Muscle of leg (tissue), 16 donors: ENCODE results near the gene TGFB1I1. TPM values are rescaled to one million over a fixed set of nuclear protein-coding genes. Genes with fewer than 3 reads are reported as not detected.

ENCODE experiments used
- DNase-seq: peaks from one replicate; pipeline ENCODE4 v3.0.0; 2013
- H3K27ac ChIP-seq: one replicate; pipeline ENCODE4 v1.5.1; 2013; ENCODE audit warnings: mild to moderate bottlenecking, low read length, control low read depth
- H3K27me3 ChIP-seq: one replicate; pipeline ENCODE4 v1.6.1; 2013; ENCODE audit warnings: low read length; ENCODE audit not compliant: control insufficient read depth, insufficient read depth
- H3K36me3 ChIP-seq: one replicate; pipeline ENCODE4 v1.6.1; 2013; ENCODE audit warnings: low read length; ENCODE audit not compliant: control insufficient read depth, insufficient read depth
- H3K4me1 ChIP-seq: one replicate; pipeline ENCODE4 v1.6.1; 2013; ENCODE audit warnings: low read length; ENCODE audit not compliant: control insufficient read depth, insufficient read depth
- H3K4me3 ChIP-seq: one replicate; pipeline ENCODE4 v1.5.1; 2013; ENCODE audit warnings: low read length, control low read depth
- H3K9me3 ChIP-seq: replicated peaks from 2 replicates; pipeline ENCODE4 v1.6.1; 2013; ENCODE audit warnings: low read depth, low read length; ENCODE audit not compliant: control insufficient read depth
- WGBS: methylation state at CpG from one replicate; pipeline ENCODE4 v1.1.5; 2013; ENCODE audit warnings: missing lambda C conversion rate; ENCODE audit not compliant: insufficient coverage; 5-methylcytosine and 5-hydroxymethylcytosine counted together
- long read RNA-seq, 11 donors: transcript quantifications; one replicate each; lab custom pipeline, GENCODE V29; 2026
- polyA plus RNA-seq, 8 donors: library from polyadenylated mRNA; unstranded; fragments of 120-200 nt; gene quantifications; one replicate each; pipeline versions ENCODE4 v1.2.1 to v1.2.3, GENCODE V29; 2013; ENCODE audit warnings: inconsistent platforms in 1 of 8, low replicate concordance in 1 of 8; ENCODE audit not compliant: insufficient read length in 8 of 8, insufficient read depth in 1 of 8
- total RNA-seq: library from RNA; stranded (reverse); fragments of 120-200 nt; gene quantifications from one replicate; pipeline ENCODE4 v1.2.4, GENCODE V29; 2013

TGFB1I1 gene
- total RNA-seq (29.9 TPM), polyA plus RNA-seq (100 to 1,000 TPM in 1 of 8 donors, 10 to 100 TPM in 7; 67.1 to 127 (median 86.0) TPM)
- long read RNA-seq, donor 1, transcript TGFB1I1-203 (11 exons, 1,898 nt): major isoform, 18 of 34 reads
- long read RNA-seq, donor 1, partial matches to known transcripts: 10 of 34 reads
- long read RNA-seq, donor 1, other reads (novel, unspliced or antisense): 0 of 34 reads
- long read RNA-seq, donor 2, partial matches to known transcripts: 0 of 2 reads
- long read RNA-seq, donor 2, other reads (novel, unspliced or antisense): 0 of 2 reads
- long read RNA-seq, donor 3, transcript TGFB1I1-214 (10 exons, 1,770 nt): minor isoform, 8 of 59 reads
- long read RNA-seq, donor 3, transcript TGFB1I1-203 (11 exons, 1,898 nt): major isoform, 34 of 59 reads
- long read RNA-seq, donor 3, partial matches to known transcripts: 16 of 59 reads
- long read RNA-seq, donor 3, other reads (novel, unspliced or antisense): 0 of 59 reads
- long read RNA-seq, donor 4, transcript TGFB1I1-203 (11 exons, 1,898 nt): major isoform, 12 of 18 reads
- long read RNA-seq, donor 4, partial matches to known transcripts: 0 of 18 reads
- long read RNA-seq, donor 4, other reads (novel, unspliced or antisense): 0 of 18 reads
- long read RNA-seq, donor 5, transcript TGFB1I1-203 (11 exons, 1,898 nt): major isoform, 32 of 59 reads
- long read RNA-seq, donor 5, transcript TGFB1I1-214 (10 exons, 1,770 nt): minor isoform, 6 of 59 reads
- long read RNA-seq, donor 5, partial matches to known transcripts: 18 of 59 reads
- long read RNA-seq, donor 5, other reads (novel, unspliced or antisense): 0 of 59 reads
- long read RNA-seq, donor 6, transcript TGFB1I1-203 (11 exons, 1,898 nt): major isoform, 25 of 52 reads
- long read RNA-seq, donor 6, partial matches to known transcripts: 19 of 52 reads
- long read RNA-seq, donor 6, other reads (novel, unspliced or antisense): 0 of 52 reads
- long read RNA-seq, donor 7, transcript TGFB1I1-203 (11 exons, 1,898 nt): major isoform, 10 of 35 reads
- long read RNA-seq, donor 7, partial matches to known transcripts: 21 of 35 reads
- long read RNA-seq, donor 7, other reads (novel, unspliced or antisense): 0 of 35 reads
- long read RNA-seq, donor 8, transcript TGFB1I1-203 (11 exons, 1,898 nt): major isoform, 24 of 55 reads
- long read RNA-seq, donor 8, partial matches to known transcripts: 26 of 55 reads
- long read RNA-seq, donor 8, other reads (novel, unspliced or antisense): 0 of 55 reads
- long read RNA-seq, donor 9, transcript TGFB1I1-214 (10 exons, 1,770 nt): minor isoform, 8 of 25 reads
- long read RNA-seq, donor 9, transcript TGFB1I1-203 (11 exons, 1,898 nt): major isoform, 15 of 25 reads
- long read RNA-seq, donor 9, partial matches to known transcripts: 0 of 25 reads
- long read RNA-seq, donor 9, other reads (novel, unspliced or antisense): 0 of 25 reads
- long read RNA-seq, donor 10, transcript TGFB1I1-203 (11 exons, 1,898 nt): major isoform, 21 of 33 reads
- long read RNA-seq, donor 10, transcript TGFB1I1-214 (10 exons, 1,770 nt): minor isoform, 11 of 33 reads
- long read RNA-seq, donor 10, partial matches to known transcripts: 0 of 33 reads
- long read RNA-seq, donor 10, other reads (novel, unspliced or antisense): 0 of 33 reads
- long read RNA-seq, donor 11, transcript TGFB1I1-203 (11 exons, 1,898 nt): major isoform, 25 of 46 reads
- long read RNA-seq, donor 11, transcript TGFB1I1-214 (10 exons, 1,770 nt): minor isoform, 5 of 46 reads
- long read RNA-seq, donor 11, partial matches to known transcripts: 11 of 46 reads
- long read RNA-seq, donor 11, other reads (novel, unspliced or antisense): 0 of 46 reads

- peak; percentile 92 for DNase-seq
- WGBS: under 1% methylated on average over 43 of the region's 63 CpGs
- peak within 1 kb of the TSS; percentile 94 for H3K27ac ChIP-seq
- no peaks in the 10 kb centered on the region for H3K27me3 ChIP-seq
- H3K4me3 ChIP-seq: peak within 1 kb of the TSS; percentile 88
- H3K4me1 ChIP-seq: peaks cover 44% of the 10 kb centered on the region
- no peaks in the 10 kb centered on the region for H3K9me3 ChIP-seq
- peaks cover 40% of the 10 kb centered on the region for H3K36me3 ChIP-seq
Observed at GRCh38 chr16:31471875-31472708, at the start of gene TGFB1I1. TGFB1I1 (plus strand) TSS chr16:31472152; CDS start chr16:31472189, 37 bp downstream.

GRCh38 chr16:31423241-31423640 lies 48.7 kb upstream of the TGFB1I1 start:
- DNase-seq: no peak
- no peaks in the 10 kb centered on the region for H3K9me3 ChIP-seq
- peaks cover 6% of the 10 kb centered on the region for H3K36me3 ChIP-seq
- no CpG with 5 or more reads among the region's 3 CpGs for WGBS
- no peak overlapping the region for H3K27ac ChIP-seq
- H3K4me1 ChIP-seq: peaks cover 10% of the 10 kb centered on the region
- no peak overlapping the region for H3K4me3 ChIP-seq
- peaks cover 7% of the 10 kb centered on the region for H3K27me3 ChIP-seq

GRCh38 chr16:31423801-31424200 lies 48.2 kb upstream of the TGFB1I1 start:
- H3K4me1 ChIP-seq: peaks cover 13% of the 10 kb centered on the region
- H3K27ac ChIP-seq: no peak overlapping the region
- DNase-seq: no peak
- peaks cover 6% of the 10 kb centered on the region for H3K36me3 ChIP-seq
- WGBS: 56% methylated on average over 5 of the region's 12 CpGs
- no peak overlapping the region for H3K4me3 ChIP-seq
- H3K9me3 ChIP-seq: no peaks in the 10 kb centered on the region
- H3K27me3 ChIP-seq: peaks cover 8% of the 10 kb centered on the region

GRCh38 chr16:31427441-31428278 lies 44.3 kb upstream of the TGFB1I1 start:
- Histone ChIP-seq H3K4me1 (peaks cover 24% of the 10 kb centered on the region), H3K36me3 (peaks cover 6% of the 10 kb centered on the region), H3K4me3 (peak overlapping the region; percentile 47), H3K27me3 (peaks cover 8% of the 10 kb centered on the region), H3K27ac (peak overlapping the region; percentile 88), H3K9me3 (no peaks in the 10 kb centered on the region)
- DNase-seq: peak; percentile 73
- WGBS: 20% methylated on average over 49 of the region's 83 CpGs

GRCh38 chr16:31428279-31428597 lies 43.7 kb upstream of the TGFB1I1 start, which contains the start of gene COX6A2:
COX6A2 (minus strand) TSS chr16:31428360; CDS start chr16:31428325, 35 bp downstream.
- peaks cover 6% of the 10 kb centered on the region for H3K36me3 ChIP-seq
- peak within 1 kb of the TSS; percentile 47 for H3K4me3 ChIP-seq
- H3K4me1 ChIP-seq: peaks cover 24% of the 10 kb centered on the region
- WGBS: 20% methylated on average over 3 of the region's 7 CpGs
- peaks cover 8% of the 10 kb centered on the region for H3K27me3 ChIP-seq
- DNase-seq: peak; percentile 78
- H3K9me3 ChIP-seq: no peaks in the 10 kb centered on the region
- peak within 1 kb of the TSS; percentile 88 for H3K27ac ChIP-seq

- no CpG with 5 or more reads among the region's 7 CpGs for WGBS
- peak; percentile 19 for DNase-seq
- H3K9me3 ChIP-seq: no peaks in the 10 kb centered on the region
- H3K4me3 ChIP-seq: no peak overlapping the region
- peaks cover 8% of the 10 kb centered on the region for H3K27me3 ChIP-seq
- H3K36me3 ChIP-seq: peaks cover 6% of the 10 kb centered on the region
- peak overlapping the region; percentile 88 for H3K27ac ChIP-seq
- H3K4me1 ChIP-seq: peaks cover 24% of the 10 kb centered on the region
Observed at GRCh38 chr16:31428638-31429247, 43.2 kb upstream of the TGFB1I1 start.

GRCh38 chr16:31429314-31429713 lies 42.6 kb upstream of the TGFB1I1 start:
- Histone ChIP-seq H3K9me3 (no peaks in the 10 kb centered on the region), H3K4me3 (no peak overlapping the region), H3K27ac (peak overlapping the region; percentile 88), H3K4me1 (peaks cover 24% of the 10 kb centered on the region), H3K36me3 (peaks cover 6% of the 10 kb centered on the region), H3K27me3 (peaks cover 8% of the 10 kb centered on the region)
- peak; percentile 36 for DNase-seq
- WGBS: no CpG with 5 or more reads among the region's 1 CpG

- Histone ChIP-seq H3K9me3 (no peaks in the 10 kb centered on the region), H3K27me3 (peaks cover 8% of the 10 kb centered on the region), H3K4me1 (peaks cover 24% of the 10 kb centered on the region), H3K36me3 (peaks cover 6% of the 10 kb centered on the region), H3K4me3 (no peak overlapping the region), H3K27ac (peak overlapping the region; percentile 88)
- no CpG with 5 or more reads among the region's 3 CpGs for WGBS
- DNase-seq: no peak
Observed at GRCh38 chr16:31429796-31430195, 42.2 kb upstream of the TGFB1I1 start.
